Measurements from ENCODE around the gene KCNN1. TPM values are rescaled to one million over a fixed set of nuclear protein-coding genes. Genes with fewer than 3 reads are reported as not detected.

KCNN1 gene
- total and polyA plus RNA-seq, 9 of the 15 experiments (the other 6 are each of a cell fraction or from before 2014, with no cell fraction given), result 0.01 to 6.2 (median 0.72) TPM

- TF ChIP-seq, protein P1, sequence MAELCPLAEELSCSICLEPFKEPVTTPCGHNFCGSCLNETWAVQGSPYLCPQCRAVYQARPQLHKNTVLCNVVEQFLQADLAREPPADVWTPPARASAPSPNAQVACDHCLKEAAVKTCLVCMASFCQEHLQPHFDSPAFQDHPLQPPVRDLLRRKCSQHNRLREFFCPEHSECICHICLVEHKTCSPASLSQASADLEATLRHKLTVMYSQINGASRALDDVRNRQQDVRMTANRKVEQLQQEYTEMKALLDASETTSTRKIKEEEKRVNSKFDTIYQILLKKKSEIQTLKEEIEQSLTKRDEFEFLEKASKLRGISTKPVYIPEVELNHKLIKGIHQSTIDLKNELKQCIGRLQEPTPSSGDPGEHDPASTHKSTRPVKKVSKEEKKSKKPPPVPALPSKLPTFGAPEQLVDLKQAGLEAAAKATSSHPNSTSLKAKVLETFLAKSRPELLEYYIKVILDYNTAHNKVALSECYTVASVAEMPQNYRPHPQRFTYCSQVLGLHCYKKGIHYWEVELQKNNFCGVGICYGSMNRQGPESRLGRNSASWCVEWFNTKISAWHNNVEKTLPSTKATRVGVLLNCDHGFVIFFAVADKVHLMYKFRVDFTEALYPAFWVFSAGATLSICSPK (IDR thresholded peaks at IDR 0.05; ENCODE audit: borderline replicate concordance), result no peak
- TF ChIP-seq ZNF23 (CRISPR knock-in tag; IDR thresholded peaks at IDR 0.05) (no peak), PML (IDR thresholded peaks at IDR 0.05; ENCODE audit: low read length) (no peak; the same call in 1 of the 2 replicates), GABPB2 (CRISPR knock-in tag; conservative IDR thresholded peaks at IDR 0.05) (no peak), BRCA1 (IDR thresholded peaks at IDR 0.05) (no peak), BRCA1 (CRISPR knock-in tag; IDR thresholded peaks at IDR 0.05) (no peak), MEF2D (tag; conservative IDR thresholded peaks at IDR 0.05; ENCODE audit: low read depth) (peak; percentile 91), FOXA3 (CRISPR knock-in tag; conservative IDR thresholded peaks at IDR 0.05 in 1 of 2, IDR thresholded peaks at IDR 0.05 in 1 of 2) (peak in 1 of 2 experiments; percentile 46; a peak in 1 of 4 replicates), RHOXF2B (CRISPR knock-in tag; conservative IDR thresholded peaks at IDR 0.05) (no peak), ZNF551 (CRISPR knock-in tag; IDR thresholded peaks at IDR 0.05) (no peak), CHD4 (IDR thresholded peaks at IDR 0.05; ENCODE audit: insufficient read depth, insufficient replicate concordance, low read depth, low read length, poor library complexity, severe bottlenecking) (no peak)
- TF ChIP-seq, protein P2, sequence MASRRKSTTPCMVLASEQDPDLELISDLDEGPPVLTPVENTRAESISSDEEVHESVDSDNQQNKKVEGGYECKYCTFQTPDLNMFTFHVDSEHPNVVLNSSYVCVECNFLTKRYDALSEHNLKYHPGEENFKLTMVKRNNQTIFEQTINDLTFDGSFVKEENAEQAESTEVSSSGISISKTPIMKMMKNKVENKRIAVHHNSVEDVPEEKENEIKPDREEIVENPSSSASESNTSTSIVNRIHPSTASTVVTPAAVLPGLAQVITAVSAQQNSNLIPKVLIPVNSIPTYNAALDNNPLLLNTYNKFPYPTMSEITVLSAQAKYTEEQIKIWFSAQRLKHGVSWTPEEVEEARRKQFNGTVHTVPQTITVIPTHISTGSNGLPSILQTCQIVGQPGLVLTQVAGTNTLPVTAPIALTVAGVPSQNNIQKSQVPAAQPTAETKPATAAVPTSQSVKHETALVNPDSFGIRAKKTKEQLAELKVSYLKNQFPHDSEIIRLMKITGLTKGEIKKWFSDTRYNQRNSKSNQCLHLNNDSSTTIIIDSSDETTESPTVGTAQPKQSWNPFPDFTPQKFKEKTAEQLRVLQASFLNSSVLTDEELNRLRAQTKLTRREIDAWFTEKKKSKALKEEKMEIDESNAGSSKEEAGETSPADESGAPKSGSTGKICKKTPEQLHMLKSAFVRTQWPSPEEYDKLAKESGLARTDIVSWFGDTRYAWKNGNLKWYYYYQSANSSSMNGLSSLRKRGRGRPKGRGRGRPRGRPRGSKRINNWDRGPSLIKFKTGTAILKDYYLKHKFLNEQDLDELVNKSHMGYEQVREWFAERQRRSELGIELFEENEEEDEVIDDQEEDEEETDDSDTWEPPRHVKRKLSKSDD (conservative IDR thresholded peaks at IDR 0.05; ENCODE audit: low read length), result peak; percentile 77
- TF ChIP-seq, protein P3, sequence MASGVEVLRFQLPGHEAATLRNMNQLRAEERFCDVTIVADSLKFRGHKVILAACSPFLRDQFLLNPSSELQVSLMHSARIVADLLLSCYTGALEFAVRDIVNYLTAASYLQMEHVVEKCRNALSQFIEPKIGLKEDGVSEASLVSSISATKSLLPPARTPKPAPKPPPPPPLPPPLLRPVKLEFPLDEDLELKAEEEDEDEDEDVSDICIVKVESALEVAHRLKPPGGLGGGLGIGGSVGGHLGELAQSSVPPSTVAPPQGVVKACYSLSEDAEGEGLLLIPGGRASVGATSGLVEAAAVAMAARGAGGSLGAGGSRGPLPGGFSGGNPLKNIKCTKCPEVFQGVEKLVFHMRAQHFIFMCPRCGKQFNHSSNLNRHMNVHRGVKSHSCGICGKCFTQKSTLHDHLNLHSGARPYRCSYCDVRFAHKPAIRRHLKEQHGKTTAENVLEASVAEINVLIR (CRISPR knock-in tag; IDR thresholded peaks at IDR 0.05), result peak; percentile 99
- TF ChIP-seq, protein P4, sequence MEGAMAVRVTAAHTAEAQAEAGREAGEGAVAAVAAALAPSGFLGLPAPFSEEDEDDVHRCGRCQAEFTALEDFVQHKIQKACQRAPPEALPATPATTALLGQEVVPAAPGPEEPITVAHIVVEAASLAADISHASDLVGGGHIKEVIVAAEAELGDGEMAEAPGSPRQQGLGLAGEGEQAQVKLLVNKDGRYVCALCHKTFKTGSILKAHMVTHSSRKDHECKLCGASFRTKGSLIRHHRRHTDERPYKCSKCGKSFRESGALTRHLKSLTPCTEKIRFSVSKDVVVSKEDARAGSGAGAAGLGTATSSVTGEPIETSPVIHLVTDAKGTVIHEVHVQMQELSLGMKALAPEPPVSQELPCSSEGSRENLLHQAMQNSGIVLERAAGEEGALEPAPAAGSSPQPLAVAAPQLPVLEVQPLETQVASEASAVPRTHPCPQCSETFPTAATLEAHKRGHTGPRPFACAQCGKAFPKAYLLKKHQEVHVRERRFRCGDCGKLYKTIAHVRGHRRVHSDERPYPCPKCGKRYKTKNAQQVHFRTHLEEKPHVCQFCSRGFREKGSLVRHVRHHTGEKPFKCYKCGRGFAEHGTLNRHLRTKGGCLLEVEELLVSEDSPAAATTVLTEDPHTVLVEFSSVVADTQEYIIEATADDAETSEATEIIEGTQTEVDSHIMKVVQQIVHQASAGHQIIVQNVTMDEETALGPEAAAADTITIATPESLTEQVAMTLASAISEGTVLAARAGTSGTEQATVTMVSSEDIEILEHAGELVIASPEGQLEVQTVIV (CRISPR knock-in tag; IDR thresholded peaks at IDR 0.05; ENCODE audit: borderline replicate concordance), result no peak
Measured at GRCh38 chr19:17932485-17933338, 34.2 kb upstream of the KCNN1 start, which contains the start of gene CCDC124 (continued).

All from K562 (cell line).